Spleen (tissue), 7 donors: Measurements from ENCODE around the gene ATG10.
"Not testable (repeated sequence)": the region's sequence is repeated elsewhere in the genome, so short reads cannot be mapped to it uniquely, and the experiment has no call there.

Experiments
- CTCF ChIP-seq, 11 experiments: fragments of 200-600 bp in 7 of 11; fragments of 450-650 bp in 4 of 11; sonication (generic) in 4 of 11; IDR thresholded peaks in 8 of 11; conservative IDR thresholded peaks in 3 of 11; 1 replicate in 7 of 11; 2 replicates in 4 of 11; pipeline versions ENCODE4 v1.4.0 to v1.8.0; 2016 to 2021; ENCODE audit warnings: antibody characterized with exemption in 11 of 11, inconsistent platforms in 4 of 11, mild to moderate bottlenecking in 1 of 11
- POLR2A ChIP-seq, 3 donors: fragments of 450-650 bp; IDR thresholded peaks; one replicate each; pipeline ENCODE4 v1.5.1; 2017; ENCODE audit warnings: antibody characterized with exemption in 3 of 3, mild to moderate bottlenecking in 1 of 3
- donor health status: DM: no; HTN: no; CAD: no; lungs with moderate emphysema.
- donor health status: DM: no; HTN: no; CAD: no.
- donor health status: DM: no; HTN: no; CAD: no.

- TF ChIP-seq CTCF (IDR thresholded peaks at IDR 0.05 in 8 of 11, conservative IDR thresholded peaks at IDR 0.05 in 3 of 11); POLR2A (IDR thresholded peaks at IDR 0.05): not testable (repeated sequence)
Measured at GRCh38 chr5:82109915-82110314, 138.1 kb downstream of the ATG10 start.
